ENCODE results near the gene RTN4.

RTN4 gene

GRCh38 chr2:55073000-55073983 is 23.0 kb upstream of the RTN4 start (continued):
- TF ChIP-seq TSHZ2 (CRISPR knock-in tag; IDR thresholded peaks at IDR 0.05) (no peak), ZNF70 (CRISPR knock-in tag; IDR thresholded peaks at IDR 0.05) (no peak), RARB (CRISPR knock-in tag; IDR thresholded peaks at IDR 0.05) (no peak), OSR1 (CRISPR knock-in tag; IDR thresholded peaks at IDR 0.05) (no peak), ESRRG (CRISPR knock-in tag; IDR thresholded peaks at IDR 0.05) (no peak), ZFP3 (CRISPR knock-in tag; IDR thresholded peaks at IDR 0.05) (no peak), PPARA (CRISPR knock-in tag; IDR thresholded peaks at IDR 0.05; ENCODE audit: borderline replicate concordance) (no peak), CSRNP3 (CRISPR knock-in tag; IDR thresholded peaks at IDR 0.05) (no peak), CSDC2 (CRISPR knock-in tag; IDR thresholded peaks at IDR 0.05) (no peak)

GRCh38 chr2:55063713-55064323 is 13.6 kb upstream of the RTN4 start:
- TF ChIP-seq SNAI2 (CRISPR knock-in tag; IDR thresholded peaks at IDR 0.05) (no peak), ZFP3 (CRISPR knock-in tag; IDR thresholded peaks at IDR 0.05) (no peak), ZFP30 (CRISPR knock-in tag; IDR thresholded peaks at IDR 0.05) (no peak), CREB5 (CRISPR knock-in tag; IDR thresholded peaks at IDR 0.05; ENCODE audit: low read depth) (no peak), ZNF565 (CRISPR knock-in tag; conservative IDR thresholded peaks at IDR 0.05; ENCODE audit: low read depth) (no peak), PATZ1 (CRISPR knock-in tag; IDR thresholded peaks at IDR 0.05; ENCODE audit: borderline replicate concordance) (no peak), ZNF70 (CRISPR knock-in tag; IDR thresholded peaks at IDR 0.05) (no peak), OSR1 (CRISPR knock-in tag; IDR thresholded peaks at IDR 0.05) (no peak), ISL1 (CRISPR knock-in tag; IDR thresholded peaks at IDR 0.05) (no peak), POU6F1 (CRISPR knock-in tag; IDR thresholded peaks at IDR 0.05; ENCODE audit: borderline replicate concordance, low read depth) (no peak), TCF4 (CRISPR knock-in tag; IDR thresholded peaks at IDR 0.05; ENCODE audit: borderline replicate concordance) (no peak), GLIS3 (CRISPR knock-in tag; IDR thresholded peaks at IDR 0.05) (no peak), TOX (CRISPR knock-in tag; IDR thresholded peaks at IDR 0.05; ENCODE audit: borderline replicate concordance) (no peak), ZC3H10 (CRISPR knock-in tag; IDR thresholded peaks at IDR 0.05) (no peak), BACH2 (CRISPR knock-in tag; IDR thresholded peaks at IDR 0.05; ENCODE audit: borderline replicate concordance) (no peak), CSDC2 (CRISPR knock-in tag; IDR thresholded peaks at IDR 0.05) (no peak)
- ATAC-seq = peak; percentile 74
